Caco-2 (cell line): ENCODE data around the gene ANKS3. TPM values are rescaled to one million over a fixed set of nuclear protein-coding genes. Genes with fewer than 3 reads are reported as not detected.

ENCODE experiments used
- BruUV-seq: library from RNA; stranded (reverse); fragments of 400-500 nt; replicated peaks from 2 replicates; lab custom pipeline; 2021; lab: Mats Ljungman, UMichigan
- CTCF ChIA-PET: fragments of 300-600 bp; sonication (Branson Sonifier 250); formaldehyde crosslinking; loops from one replicate; lab custom pipeline; 2022; ENCODE audit warnings: antibody characterized with exemption; lab: Charles Lee
- POLR2A ChIA-PET: fragments of 300-600 bp; sonication (Branson Sonifier 250); formaldehyde crosslinking; loops from one replicate; lab custom pipeline; 2022; ENCODE audit warnings: antibody characterized with exemption; lab: Charles Lee
- DNase-seq, 2 experiments: peaks; one replicate each; pipeline versions ENCODE4 v3.0.0 to v3.0.0-alpha.2; 2020 to 2022
- H3K27me3 ChIP-seq: replicated peaks from 2 replicates; pipeline ENCODE4 v1.6.0; 2011; ENCODE audit warnings: low read length; ENCODE audit not compliant: control insufficient read depth, insufficient read depth
- H3K36me3 ChIP-seq: 2 replicates; pipeline ENCODE4 v1.5.1; 2011; ENCODE audit warnings: low read length; ENCODE audit not compliant: control insufficient read depth, insufficient read depth
- H3K4me1 ChIP-seq: fragments of 250-450 bp; sonication (Bioruptor Pico); 2 replicates; pipeline ENCODE4 v1.5.1; 2020; ENCODE audit warnings: mild to moderate bottlenecking
- H3K4me3 ChIP-seq: 2 replicates; pipeline ENCODE4 v1.5.1; 2011; ENCODE audit warnings: low read depth, mild to moderate bottlenecking, control low read depth, low read length
- H3K9me3 ChIP-seq: fragments of 250-450 bp; sonication (Bioruptor Pico); 2 replicates; pipeline ENCODE4 v1.5.1; 2020; ENCODE audit warnings: mild to moderate bottlenecking, moderate library complexity
- H3K27ac Mint-ChIP-seq: one replicate; pipeline ENCODE4 v1.8.0; 2022; ENCODE audit warnings: mixed read lengths; ENCODE audit not compliant: unreplicated experiment
- H3K27me3 Mint-ChIP-seq: one replicate; pipeline ENCODE4 v1.8.0; 2022; ENCODE audit warnings: mixed read lengths; ENCODE audit not compliant: insufficient read depth, unreplicated experiment
- H3K36me3 Mint-ChIP-seq: one replicate; pipeline ENCODE4 v1.8.0; 2022; ENCODE audit warnings: mild to moderate bottlenecking, mixed read lengths; ENCODE audit not compliant: insufficient read depth, unreplicated experiment
- H3K4me1 Mint-ChIP-seq: one replicate; pipeline ENCODE4 v1.8.0; 2022; ENCODE audit warnings: low read depth, mixed read lengths; ENCODE audit not compliant: unreplicated experiment
- H3K4me3 Mint-ChIP-seq: one replicate; pipeline ENCODE4 v1.8.0; 2022; ENCODE audit warnings: mild to moderate bottlenecking, moderate library complexity, mixed read lengths; ENCODE audit not compliant: unreplicated experiment
- H3K9me3 Mint-ChIP-seq: one replicate; pipeline ENCODE4 v1.8.0; 2022; ENCODE audit warnings: mixed read lengths; ENCODE audit not compliant: unreplicated experiment
- intact Hi-C: fragments of 100-400 bp; cut with micrococcal nuclease; formaldehyde crosslinking; loops from one replicate; pipeline ENCODE4 v1.10.0; 2022; ENCODE audit not compliant: unreplicated experiment
- total RNA-seq: library from RNA; stranded (reverse); gene quantifications from 2 replicates; pipeline ENCODE4 v1.2.3, GENCODE V29; 2022
- TF ChIP-seq, protein P1 (sequence below), 2 experiments: fragments of 200-600 bp in 1 of 2; IDR thresholded peaks; 1 replicate in 1 of 2; 2 replicates in 1 of 2; pipeline versions ENCODE4 v1.5.1 to v1.8.0; 2011 to 2022; ENCODE audit warnings: antibody characterized with exemption in 1 of 2, control low read depth in 1 of 2, inconsistent platforms in 1 of 2, low read depth in 1 of 2, low read length in 1 of 2, mild to moderate bottlenecking in 1 of 2, moderate library complexity in 1 of 2; ENCODE audit not compliant: insufficient read depth in 1 of 2, severe bottlenecking in 1 of 2, unreplicated experiment in 1 of 2

The ANKS3 gene
- total RNA-seq, 1 experiment from 2014 or later: 28.1 TPM

DNA sequence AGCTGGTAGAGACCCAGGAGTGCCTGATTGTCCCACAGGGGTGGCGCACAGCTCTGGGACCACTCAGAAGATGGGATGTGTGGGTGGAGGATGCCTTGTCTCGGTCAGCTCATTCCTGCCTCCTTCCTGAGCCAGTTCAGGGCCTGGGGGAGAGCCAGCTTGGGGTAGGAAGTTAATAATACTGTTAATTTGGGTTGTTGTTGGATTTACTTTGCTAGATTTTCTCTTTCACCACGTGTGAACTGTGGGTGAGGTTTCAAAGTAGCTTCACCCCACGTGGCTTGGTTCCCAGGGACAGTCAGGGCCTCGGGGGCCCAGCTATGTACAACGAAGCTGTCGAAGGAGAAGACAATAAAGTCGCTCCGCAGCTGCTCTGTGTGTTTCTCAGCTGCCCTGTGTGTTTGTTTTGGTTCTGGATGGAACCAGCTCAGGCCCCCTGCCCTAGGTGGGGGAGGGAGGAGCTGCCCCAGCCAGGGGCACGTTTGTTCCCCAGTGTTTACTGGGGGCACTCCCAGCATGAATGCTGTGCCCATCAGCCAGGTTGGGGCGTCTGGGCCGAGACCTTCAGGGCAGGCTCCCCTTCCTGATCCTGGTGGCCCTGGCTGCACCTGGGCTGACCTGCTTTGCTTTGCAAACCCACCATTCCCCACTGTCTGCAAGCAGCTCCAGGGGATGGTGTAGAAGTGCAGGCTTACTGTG lies 38.4 kb downstream of the ANKS3 start:
- BruUV-seq: no TSS peak
- CTCF ChIA-PET: interaction anchor here (2.0 kb wide), 1 partner anchor 93 kb away, joined by 6 read pairs; the partner anchor contains the start of gene SEPTIN12
- Histone ChIP-seq H3K36me3 (no peaks in the 10 kb centered on the region; the same call in 1 of the 2 replicates), H3K4me1 (0 out of 2 replicates have a peak, but pooled peaks cover 6% of the 10 kb centered on the region), H3K27me3 (no peaks in the 10 kb centered on the region), H3K4me3 (no peak overlapping the region), H3K9me3 (no peaks in the 10 kb centered on the region)
- TF ChIP-seq, protein P1, sequence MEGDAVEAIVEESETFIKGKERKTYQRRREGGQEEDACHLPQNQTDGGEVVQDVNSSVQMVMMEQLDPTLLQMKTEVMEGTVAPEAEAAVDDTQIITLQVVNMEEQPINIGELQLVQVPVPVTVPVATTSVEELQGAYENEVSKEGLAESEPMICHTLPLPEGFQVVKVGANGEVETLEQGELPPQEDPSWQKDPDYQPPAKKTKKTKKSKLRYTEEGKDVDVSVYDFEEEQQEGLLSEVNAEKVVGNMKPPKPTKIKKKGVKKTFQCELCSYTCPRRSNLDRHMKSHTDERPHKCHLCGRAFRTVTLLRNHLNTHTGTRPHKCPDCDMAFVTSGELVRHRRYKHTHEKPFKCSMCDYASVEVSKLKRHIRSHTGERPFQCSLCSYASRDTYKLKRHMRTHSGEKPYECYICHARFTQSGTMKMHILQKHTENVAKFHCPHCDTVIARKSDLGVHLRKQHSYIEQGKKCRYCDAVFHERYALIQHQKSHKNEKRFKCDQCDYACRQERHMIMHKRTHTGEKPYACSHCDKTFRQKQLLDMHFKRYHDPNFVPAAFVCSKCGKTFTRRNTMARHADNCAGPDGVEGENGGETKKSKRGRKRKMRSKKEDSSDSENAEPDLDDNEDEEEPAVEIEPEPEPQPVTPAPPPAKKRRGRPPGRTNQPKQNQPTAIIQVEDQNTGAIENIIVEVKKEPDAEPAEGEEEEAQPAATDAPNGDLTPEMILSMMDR (IDR thresholded peaks at IDR 0.05; ENCODE audit: insufficient read depth in 1 of 2, low read depth in 1 of 2, low read length in 1 of 2, severe bottlenecking in 1 of 2, unreplicated experiment in 1 of 2): no peak
- no peak for DNase-seq
- POLR2A ChIA-PET: no interaction called here
- no peaks in the 10 kb centered on the region for H3K9me3 Mint-ChIP-seq
- H3K4me1 Mint-ChIP-seq: no peaks in the 10 kb centered on the region
- intact Hi-C loops: no loop called here
- H3K36me3 Mint-ChIP-seq: peaks cover 52% of the 10 kb centered on the region
- H3K27ac Mint-ChIP-seq: no peak overlapping the region
- H3K27me3 Mint-ChIP-seq: no peaks in the 10 kb centered on the region
- H3K4me3 Mint-ChIP-seq: peak overlapping the region; percentile 76

GRCh38 chr16:4694642-4695451 lies 39.2 kb downstream of the ANKS3 start:
- Histone ChIP-seq H3K4me3 (peak overlapping the region; percentile 100), H3K27me3 (no peaks in the 10 kb centered on the region), H3K4me1 (0 out of 2 replicates have a peak, but pooled peaks cover 6% of the 10 kb centered on the region), H3K36me3 (no peaks in the 10 kb centered on the region; the same call in 1 of the 2 replicates), H3K9me3 (no peaks in the 10 kb centered on the region)
- ChIA-PET POLR2A (no interaction called here), CTCF (interaction anchor here (2.0 kb wide), 1 partner anchor 93 kb away, joined by 6 read pairs; the partner anchor contains the start of gene SEPTIN12)
- DNase-seq: peak in 1 of 2 experiments; percentile 32
- TF ChIP-seq, protein P1 (IDR thresholded peaks at IDR 0.05; ENCODE audit: insufficient read depth in 1 of 2, low read depth in 1 of 2, low read length in 1 of 2, severe bottlenecking in 1 of 2, unreplicated experiment in 1 of 2): no peak
- no peaks in the 10 kb centered on the region for H3K4me1 Mint-ChIP-seq
- peaks cover 49% of the 10 kb centered on the region for H3K36me3 Mint-ChIP-seq
- no peaks in the 10 kb centered on the region for H3K27me3 Mint-ChIP-seq
- intact Hi-C loops: loop anchor here (5.0 kb wide), 1 partner anchor 107 kb away; the partner anchor contains the start of gene ROGDI
- TSS peak; percentile 14 for BruUV-seq
- H3K9me3 Mint-ChIP-seq: no peaks in the 10 kb centered on the region
- peak overlapping the region; percentile 76 for H3K4me3 Mint-ChIP-seq
- H3K27ac Mint-ChIP-seq: no peak overlapping the region
